ENCODE measurements around the gene TEX22. TPM values are rescaled to one million over a fixed set of nuclear protein-coding genes. Genes with fewer than 3 reads are reported as not detected.

The TEX22 gene
- total RNA-seq, 1 experiment from 2014 or later, result 0.29 TPM

DNA sequence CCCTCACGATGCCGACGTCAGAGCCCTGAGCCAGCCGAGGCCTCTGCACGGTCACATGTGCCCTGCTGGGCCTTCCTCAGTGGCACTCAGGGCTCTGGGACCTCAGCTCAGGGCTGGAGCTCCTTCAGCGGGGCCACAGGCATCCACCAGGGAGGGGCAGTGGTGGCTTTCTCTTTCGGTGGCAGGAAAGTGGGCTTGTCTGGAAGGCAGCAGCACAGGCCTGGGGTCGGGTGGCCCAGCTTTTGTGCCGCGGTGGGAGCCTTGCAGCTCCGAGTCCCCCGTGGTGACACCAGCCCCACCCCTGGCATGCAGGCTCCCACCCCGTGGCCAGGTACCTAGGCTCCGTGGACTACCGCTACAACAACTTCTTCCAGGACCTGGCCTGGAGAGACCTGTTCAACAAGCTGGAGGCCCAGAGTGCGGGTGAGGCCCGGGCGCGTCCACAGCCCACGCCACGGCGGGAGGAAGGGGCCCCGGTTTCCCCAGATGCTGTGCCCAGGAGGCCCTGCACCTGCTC is 14.2 kb upstream of the TEX22 start:
- DNase-seq (ENCODE audit: low read depth), result no peak

DNA sequence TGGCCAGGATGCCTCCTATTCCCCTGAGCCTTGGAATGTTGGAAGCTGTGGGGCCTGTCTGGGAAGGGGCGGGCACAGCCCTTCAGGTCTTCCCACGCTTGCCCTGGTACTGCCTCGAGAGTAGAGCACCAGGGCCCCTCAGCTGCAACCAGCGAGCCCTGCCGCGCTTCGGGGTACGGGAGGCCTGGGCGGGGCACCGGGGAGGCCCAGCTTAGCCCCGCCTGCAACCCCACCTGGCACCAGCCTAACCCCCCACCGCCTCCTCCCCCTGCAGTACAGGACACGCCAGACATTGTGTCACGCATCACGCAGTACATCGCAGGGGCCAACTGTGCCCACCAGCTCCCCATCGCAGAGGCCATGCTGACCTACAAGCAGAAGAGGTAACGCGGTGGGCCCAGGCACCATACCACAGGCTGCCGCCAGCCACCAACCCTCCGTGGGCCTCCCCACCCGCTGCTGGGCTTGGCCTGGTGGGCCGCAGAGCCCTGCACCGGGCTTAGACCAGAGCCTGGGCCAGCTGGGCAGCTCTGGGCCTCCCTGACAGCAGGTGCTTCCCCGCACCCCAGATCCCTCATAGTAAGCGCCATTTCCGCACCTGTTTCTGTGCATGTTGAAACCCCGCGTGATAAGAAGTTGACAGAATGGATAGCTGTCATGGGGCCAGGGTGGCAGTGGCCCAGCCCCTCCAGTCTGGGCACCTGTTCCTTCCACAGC is 13.6 kb upstream of the TEX22 start:
- no peak for DNase-seq (ENCODE audit: low read depth)

DNA sequence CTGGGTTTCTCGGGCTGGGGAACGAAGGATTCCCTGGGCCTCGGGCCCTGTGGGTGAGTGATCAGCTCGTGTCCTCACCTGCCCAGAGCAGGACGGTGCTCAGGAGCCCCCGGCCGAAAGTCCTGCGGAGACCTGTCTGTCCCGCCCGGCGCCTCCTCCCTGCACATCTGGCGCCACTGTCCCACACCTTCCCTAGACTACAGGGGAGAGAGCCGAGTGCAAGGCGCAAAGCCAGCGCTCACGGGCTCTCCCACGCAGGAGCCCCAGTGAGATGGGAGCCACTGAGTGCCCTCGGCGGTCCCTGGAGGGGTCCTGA is 13.1 kb upstream of the TEX22 start:
- no peak for DNase-seq (ENCODE audit: low read depth)

DNA sequence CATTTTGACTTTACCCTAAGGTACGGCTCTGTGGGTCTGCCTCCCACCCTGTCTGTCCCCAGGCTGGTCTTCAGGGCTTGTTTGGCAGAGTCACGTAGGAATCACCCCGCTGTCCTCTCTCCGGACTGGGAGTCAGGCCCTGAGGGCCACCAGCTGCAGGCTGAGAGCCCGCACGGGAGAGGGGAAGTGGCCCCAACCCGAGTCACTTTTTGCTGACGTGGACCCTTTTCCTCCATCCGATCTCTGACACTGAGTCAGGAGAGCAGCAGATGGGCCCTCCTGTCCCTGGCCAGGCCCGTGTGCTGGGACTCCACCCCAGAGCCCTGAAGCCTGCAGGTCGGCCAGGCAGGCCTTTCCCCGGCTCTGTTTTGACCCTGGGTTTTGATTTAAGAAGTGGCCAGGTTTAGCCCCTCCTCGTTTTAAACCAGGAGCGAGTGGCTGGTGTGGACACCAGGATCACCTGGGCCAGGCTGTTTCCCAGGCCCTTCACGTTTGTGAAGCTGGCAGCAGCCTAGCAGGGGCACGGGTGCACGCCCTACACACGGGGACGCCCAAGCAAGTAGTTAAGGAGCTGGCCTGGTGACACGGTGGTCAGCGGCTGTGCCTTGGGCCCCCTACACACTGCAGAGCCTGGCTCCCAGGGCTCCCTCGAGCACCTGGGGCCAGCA is 12.5 kb upstream of the TEX22 start:
- no peak for DNase-seq (ENCODE audit: low read depth)

DNA sequence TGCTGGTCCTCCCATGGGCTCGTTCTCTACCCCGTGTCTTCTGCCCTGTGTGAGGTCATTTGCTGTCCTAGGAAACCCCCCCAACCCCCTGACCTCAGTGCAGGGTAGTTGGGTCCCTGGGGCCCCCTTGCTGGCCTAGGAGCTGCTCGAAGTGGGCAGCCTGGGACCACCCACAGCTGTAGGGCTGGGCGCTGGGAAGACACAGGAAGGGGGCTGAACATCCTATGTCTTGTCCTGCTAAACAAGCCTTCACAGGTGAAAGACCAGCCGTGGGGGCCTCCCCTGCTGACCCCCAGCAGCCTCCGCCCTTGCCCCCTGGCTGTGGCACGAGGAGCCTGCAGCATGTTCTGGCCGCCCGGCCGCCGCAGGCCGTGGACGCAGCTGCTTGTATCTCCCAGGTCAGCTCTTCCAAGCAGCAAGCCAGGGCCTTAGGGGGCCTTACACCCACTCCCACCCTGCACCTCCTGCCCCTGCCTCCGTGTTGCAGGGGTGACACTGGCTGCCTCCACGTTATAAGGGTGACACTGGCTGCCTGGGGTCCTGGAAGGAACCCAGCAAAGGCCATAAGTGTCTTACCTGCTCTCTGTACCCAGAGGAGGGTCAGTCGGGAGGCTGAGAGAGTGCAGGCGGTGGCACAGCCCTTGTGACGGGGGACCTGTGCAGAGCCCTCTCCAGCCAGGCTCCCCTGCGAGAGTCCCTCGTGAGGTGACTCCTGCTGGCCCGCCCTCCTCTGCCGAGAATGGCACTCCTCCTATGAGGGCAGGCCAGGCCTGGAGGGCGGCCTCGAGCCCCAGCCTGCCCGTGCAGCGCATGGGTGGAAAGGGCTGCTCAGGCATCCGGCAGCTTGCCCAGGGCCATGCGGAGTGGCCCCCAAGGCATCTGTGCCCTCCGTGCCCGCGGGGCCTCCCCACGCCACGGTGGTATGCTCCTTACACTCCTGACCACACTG is 11.5 kb upstream of the TEX22 start:
- DNase-seq (ENCODE audit: low read depth), result no peak

DNA sequence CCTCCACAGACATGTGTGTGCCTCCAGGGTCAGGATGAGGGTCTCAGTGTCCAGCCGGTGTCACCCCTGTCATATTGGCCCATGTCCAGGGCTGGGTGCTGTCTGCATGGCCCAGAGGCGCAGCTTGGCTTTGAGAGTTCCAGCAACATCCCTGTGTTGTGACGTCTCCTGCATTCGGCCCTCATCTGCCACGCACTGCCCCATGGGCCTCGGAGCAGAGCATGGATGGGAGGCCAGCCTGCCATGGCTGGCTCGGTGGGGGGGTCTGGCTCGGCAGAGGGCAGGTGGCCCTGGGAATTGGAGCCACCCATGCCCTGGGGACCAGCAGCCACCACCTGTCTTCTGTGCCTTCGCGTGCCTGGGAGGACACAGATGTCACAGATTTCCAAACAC is 10.8 kb upstream of the TEX22 start:
- no peak for DNase-seq (ENCODE audit: low read depth)

DNA sequence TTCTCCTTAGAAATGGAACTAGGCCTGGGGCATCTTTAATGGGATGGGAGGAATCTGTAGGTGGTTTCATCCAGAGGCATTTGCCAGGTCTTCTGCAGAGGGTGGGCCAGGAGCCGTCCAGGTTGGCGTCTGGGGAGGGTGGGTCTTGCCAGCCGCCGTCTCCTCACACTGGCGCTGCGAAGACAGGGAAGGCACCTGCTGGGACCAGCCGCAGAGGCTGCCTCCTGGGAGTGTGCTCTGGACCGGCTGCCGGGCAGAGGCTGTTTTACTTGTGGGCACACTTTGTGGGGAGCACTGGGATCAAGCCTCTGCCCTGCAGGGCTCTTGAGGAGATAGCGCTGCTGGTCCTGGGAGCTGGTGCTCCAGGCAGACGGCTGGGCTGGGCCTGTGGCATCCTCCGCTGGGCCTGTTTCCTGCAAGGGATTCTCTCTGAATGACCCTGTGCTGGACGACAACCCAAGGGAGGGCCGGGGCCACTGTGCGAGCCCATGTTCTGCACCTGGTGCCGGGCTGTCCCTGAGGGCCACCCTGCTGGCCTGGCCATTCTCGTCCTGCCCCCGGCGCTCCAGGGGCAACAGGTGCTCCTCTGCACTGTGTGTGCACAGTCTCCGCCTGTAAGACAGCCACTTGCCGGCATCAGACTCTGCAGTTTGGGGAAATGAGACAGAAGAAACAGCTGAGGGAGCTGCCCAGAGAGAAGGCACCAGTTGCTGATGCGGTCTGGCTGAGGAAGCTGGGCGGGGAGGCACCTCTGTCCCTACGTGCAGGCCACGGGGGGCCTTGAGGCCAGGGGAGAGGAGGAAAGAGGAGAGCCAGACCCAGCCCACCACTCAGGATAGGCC is 10.0 kb upstream of the TEX22 start:
- DNase-seq (ENCODE audit: low read depth), result no peak

DNA sequence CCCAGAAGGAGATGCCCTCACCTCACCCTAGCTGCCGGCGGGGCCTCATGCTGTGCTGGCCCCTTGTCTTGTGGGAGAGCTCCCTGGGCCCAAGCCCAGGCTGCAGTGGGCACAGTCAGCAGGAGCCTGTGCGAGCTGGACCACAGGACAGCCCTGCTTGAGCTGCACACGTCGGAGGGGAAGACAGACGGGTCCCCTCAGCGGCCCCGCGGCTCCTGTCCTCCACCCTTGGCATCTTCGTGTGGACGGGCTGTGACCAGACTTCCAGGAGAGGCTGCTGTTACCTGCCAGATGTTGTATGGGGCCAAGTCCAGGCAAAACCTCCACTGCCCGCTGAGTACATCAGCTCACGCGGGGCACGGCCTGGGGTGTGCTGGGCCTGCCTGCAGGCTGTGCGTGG is 9.4 kb upstream of the TEX22 start:
- no peak for DNase-seq (ENCODE audit: low read depth)

DNA sequence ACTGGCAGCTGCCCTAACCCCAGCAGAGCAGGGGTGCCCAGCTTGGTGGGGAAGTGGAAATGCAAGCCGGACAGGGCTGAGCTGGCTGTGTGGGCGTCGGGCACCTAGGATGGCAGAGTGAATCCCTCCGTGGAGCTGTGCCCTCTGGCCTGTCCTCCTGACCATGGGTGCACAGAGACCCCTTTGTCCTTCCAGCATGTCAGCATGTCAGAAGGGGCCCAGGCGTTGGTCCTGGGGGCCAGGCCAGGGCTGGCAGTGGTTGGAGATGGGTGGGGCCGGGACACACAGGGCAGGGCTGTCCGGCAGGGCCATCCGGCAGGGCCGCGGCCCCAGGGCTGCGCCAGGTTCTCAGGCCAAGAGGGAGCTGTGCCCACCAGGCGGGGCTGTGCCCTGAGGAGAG is 8.8 kb upstream of the TEX22 start:
- DNase-seq (ENCODE audit: low read depth), result no peak

DNA sequence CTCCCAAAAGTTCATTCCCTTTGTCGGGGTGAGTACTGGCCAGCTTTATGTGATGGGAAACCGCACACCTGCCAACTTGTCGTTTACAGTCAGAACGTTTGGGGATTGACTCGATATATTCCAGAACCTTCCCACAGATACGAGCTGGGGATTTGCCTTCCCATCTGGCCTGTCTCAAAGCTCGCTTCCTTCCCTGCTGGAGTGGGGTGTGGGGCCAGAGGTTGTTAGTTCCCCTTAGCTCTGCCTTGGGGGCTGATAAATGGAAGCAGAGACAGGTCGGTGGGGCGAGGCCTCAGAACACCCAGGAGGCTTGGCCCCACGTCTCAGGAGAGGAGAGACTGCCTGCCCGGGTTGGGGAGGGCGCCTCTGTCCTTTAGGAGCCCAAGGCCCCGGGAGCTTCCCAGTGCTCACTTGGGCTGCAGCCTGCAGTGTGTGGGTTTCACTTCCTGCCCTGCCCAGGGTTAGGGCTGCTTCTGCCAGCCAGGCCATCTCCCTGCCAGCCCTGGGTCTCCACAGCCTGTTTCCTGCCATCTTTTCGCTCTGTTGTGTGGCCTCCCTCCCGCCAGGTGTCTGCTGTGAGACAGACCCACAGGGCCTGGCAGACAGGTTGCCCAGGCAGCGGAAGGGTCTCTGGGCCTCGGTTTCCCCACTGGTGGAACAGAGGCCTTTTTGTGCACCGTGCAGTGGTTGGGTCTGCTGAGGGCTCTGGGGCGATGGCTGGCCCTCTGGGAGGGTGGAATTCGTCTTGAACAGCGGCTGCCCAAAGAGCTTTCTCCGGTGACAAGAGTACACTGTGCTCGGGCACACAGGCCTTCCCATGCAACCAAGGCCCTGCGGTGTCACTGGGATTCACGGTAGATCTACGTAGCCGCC is 8.1 kb upstream of the TEX22 start:
- DNase-seq (ENCODE audit: low read depth), result no peak

DNA sequence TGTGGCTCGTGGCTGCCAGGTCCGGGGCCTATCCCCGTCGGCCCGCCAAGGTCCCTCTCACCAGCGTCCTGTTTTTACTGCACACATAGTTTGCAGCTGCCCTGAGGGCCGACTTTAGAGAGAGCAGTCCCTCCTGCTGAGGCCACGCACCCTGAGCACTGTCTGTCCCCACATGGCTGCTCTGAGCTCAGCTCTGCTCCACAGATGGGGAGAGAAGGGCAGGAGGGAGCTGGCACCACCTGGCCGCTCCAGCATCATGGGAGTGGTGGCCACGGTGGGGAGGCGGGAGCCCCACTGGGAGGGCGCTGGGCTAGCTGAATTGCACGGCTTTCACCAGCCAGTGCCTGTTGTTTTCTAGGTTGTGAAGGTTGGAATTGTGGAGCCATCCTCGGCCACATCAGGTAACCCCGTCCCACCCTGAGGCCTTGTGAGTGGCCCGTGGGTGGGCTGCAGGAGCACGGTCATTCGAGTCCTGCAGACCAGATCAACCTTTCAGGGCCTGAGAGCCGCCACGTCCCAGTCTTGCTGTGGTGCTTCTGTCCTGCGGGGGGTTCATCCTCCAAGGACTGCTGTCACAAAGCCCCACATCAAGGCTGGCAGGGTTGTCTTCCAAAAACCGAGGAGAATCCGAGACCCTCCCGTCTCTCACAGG is 7.4 kb upstream of the TEX22 start:
- no peak for DNase-seq (ENCODE audit: low read depth)

DNA sequence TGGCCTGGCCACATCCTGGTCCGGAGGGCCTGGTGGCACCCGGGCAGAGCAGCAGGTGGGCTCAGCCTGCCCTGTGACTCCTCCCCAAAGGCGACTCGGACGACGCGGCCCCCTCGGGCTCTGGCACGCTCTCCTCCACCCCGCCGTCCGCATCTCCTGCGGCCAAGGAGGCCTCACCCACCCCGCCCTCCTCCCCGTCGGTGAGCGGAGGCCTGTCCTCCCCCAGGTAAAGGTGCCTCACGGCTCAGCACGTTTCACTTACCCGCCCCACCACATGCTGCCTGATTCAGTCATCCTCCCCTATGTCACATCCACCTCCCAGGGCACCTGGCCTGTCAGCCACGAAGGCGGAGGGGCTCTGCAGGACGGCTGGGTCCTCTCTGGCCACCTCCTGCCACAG is 6.8 kb upstream of the TEX22 start:
- DNase-seq (ENCODE audit: low read depth), result no peak

DNA sequence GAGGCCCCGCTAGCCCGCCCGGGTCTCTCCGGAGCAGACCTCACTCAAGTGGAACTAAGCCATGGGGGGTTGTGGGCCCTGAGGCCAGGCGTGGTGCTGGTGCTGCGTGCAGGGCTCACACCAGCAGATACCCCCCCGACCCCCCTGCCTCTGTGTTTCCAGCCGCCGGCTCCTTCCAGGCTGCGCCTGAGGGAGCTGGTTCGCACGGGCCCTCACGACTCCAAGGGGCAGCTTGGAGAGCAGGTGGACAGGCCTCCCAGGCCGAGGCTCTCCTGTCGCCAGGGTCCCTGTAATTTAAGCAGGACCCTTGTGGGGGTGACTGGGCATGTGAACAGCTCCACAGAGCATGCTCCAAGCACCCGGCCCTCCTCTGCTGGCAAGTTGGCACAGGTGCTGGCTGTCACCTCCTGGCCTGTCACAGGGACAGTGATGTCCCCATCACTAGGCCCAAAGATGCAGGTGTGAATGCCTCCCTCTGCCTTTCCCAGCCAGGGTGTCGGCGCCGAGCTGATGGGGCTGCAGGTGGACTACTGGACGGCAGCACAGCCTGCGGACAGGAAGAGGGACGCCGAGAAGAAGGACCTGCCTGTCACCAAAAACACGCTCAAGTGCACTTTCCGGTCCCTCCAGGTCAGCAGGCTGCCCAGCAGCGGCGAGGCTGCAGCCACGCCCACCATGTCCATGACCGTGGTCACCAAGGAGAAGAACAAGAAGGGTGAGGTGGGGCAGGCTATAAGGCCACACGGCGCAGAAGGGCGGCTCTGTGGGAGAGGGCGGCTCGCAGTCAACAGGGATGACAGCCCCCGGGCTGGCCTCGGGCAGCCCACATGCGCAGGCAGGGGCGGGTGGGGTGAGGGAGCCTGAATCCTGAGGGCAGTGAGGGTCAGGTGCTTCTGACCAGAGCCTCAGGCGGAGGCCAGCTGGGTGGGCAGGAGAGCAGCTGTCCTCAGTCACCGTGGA is 5.9 kb upstream of the TEX22 start:
- no peak for DNase-seq (ENCODE audit: low read depth)

DNA sequence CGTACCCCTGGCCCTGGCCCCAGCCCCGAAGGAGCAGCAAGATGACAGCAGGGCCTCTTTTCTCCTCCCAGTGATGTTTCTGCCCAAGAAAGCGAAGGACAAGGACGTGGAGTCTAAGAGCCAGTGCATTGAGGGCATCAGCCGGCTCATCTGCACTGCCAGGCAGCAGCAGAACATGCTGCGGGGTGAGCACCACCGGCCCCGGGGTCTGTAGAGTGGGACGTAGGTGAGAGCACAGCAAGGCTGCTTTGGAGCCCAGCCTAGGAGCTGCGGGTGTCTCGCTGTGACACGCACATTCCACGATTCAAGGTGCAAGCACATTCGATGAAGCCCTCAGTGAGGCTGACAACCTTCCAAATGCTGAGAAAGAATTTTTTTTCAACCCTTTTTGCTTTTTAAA is 5.2 kb upstream of the TEX22 start:
- no peak for DNase-seq (ENCODE audit: low read depth)

DNA sequence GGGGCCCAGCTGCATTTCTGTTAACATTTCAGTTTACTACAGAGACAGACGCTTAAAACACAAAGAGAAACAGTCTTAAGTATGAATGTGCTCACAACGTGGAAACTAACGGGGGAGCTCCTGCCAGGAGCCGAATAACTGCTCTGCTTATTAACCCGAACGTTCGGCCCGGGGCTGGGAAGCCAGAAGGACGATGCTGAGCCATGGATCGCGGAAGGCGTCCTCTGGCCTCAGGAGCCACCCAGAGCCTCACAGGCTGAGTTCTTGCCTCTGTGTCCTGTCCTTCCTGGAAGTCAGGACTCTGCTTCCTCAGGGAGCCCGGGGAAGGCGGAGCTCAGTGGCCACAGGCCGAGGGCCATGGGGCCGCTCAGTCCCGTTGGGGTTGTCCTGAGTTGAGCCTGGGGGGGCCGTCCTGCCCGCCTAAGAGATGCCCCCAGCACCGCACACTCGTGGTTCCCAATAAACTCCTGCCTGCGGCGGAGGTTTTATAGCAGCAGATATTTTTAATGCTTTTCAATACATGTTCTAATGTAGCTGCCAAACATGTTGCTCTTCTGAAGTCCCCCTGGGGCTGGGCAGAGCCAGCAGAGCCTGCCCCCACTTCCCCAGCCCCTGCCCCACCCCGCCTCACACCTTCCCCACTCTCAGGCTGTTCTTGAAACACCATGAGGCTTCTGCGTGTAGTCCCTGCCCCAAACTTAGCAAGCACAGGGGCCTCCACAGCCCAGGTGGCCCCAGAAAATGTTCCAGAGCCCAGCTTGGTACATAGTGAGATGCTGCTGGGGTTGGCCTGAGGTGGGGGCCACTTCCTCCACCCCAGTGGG is 3.4 kb upstream of the TEX22 start:
- no peak for DNase-seq (ENCODE audit: low read depth)

DNA sequence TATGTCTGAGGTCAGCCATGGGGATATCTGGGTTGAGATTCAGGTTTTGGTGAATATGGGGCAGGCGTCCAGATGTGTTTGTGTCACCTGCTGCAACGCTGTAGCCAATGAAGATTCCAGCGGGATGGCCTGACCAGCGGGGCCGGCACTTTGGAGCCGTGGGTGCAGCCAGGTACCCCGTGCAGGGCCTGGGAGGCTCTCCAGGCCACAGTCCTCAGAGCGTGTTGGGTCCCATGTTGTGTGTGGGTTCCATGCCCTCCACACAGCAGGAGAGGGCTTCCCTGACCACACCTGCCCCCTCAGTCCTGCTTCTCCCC is 2.8 kb upstream of the TEX22 start:
- no peak for DNase-seq (ENCODE audit: low read depth)

DNA sequence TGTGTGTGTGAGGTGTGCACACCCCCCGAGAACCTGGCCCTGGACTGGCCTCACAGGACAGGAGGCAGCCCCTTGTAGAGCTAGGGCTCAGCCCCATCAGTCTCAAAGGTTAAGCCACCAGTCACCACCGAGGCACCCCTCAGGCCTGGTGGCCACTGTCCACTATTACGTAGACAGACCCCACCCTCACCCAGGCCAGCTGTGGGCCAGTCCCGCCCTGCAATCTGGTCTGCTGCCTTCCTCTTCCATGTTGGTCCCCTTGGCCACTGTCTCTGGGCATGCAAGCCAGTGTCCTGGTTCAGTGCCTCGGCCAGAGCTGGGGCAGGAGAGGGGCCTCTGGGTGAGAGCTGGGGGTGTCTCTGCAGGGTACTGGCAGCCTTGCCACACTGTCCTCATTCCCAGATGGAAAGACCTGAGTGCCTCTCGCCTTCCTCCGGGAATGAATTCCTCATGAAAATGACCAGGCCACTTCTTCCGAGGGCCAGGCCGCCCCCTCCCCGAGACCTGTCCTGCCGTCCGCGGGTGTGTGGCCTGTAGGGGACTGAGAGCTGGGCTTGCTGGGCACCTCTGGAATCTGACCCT is 897 bp upstream of the TEX22 start:
- no peak for DNase-seq (ENCODE audit: low read depth)
